OCI-LY1 (cell line): ENCODE measurements around the gene DHRSX.
"Not testable (repeated sequence)": the region's sequence is repeated elsewhere in the genome, so short reads cannot be mapped to it uniquely, and the experiment has no call there.

Experiments used
- H2AFZ ChIP-seq: fragments of 200-600 bp; sonication (generic), shearing (Covaris generic); 2 replicates; pipeline ENCODE4 v1.6.0; 2014; ENCODE audit warnings: antibody characterized with exemption, mild to moderate bottlenecking, low read length
- H3F3A ChIP-seq: fragments of 200-600 bp; sonication (generic), shearing (Covaris generic); 2 replicates; pipeline ENCODE4 v1.6.0; 2014; ENCODE audit warnings: mild to moderate bottlenecking, antibody characterized with exemption, low read length, moderate library complexity; ENCODE audit not compliant: insufficient read depth
- H3K27ac ChIP-seq: fragments of 200-600 bp; sonication (generic); 2 replicates; pipeline ENCODE4 v1.5.1; 2014; ENCODE audit warnings: low read length, mixed run types, mild to moderate bottlenecking, low read depth; ENCODE audit not compliant: poor library complexity, severe bottlenecking
- H3K27me3 ChIP-seq: fragments of 200-600 bp; sonication (generic); 2 replicates; pipeline ENCODE4 v1.6.0; 2014; ENCODE audit warnings: antibody characterized with exemption, mild to moderate bottlenecking, low read length, moderate library complexity; ENCODE audit not compliant: insufficient read depth
- H3K36me3 ChIP-seq: fragments of 200-600 bp; sonication (generic); 2 replicates; pipeline ENCODE4 v1.6.1; 2014; ENCODE audit warnings: mild to moderate bottlenecking, antibody characterized with exemption, low read length, moderate library complexity, mixed read lengths; ENCODE audit not compliant: insufficient read depth
- H3K4me1 ChIP-seq: fragments of 200-600 bp; sonication (generic); 2 replicates; pipeline ENCODE4 v1.5.1; 2014; ENCODE audit warnings: mild to moderate bottlenecking, low read length, moderate library complexity; ENCODE audit not compliant: insufficient read depth, severe bottlenecking
- H3K4me2 ChIP-seq: fragments of 200-600 bp; sonication (generic), shearing (Covaris generic); 2 replicates; pipeline ENCODE4 v1.6.1; 2014; ENCODE audit warnings: low read length
- H3K4me3 ChIP-seq: fragments of 200-600 bp; sonication (generic); 2 replicates; pipeline ENCODE4 v1.5.1; 2014; ENCODE audit warnings: low read length, low read depth, mild to moderate bottlenecking, mixed read lengths; ENCODE audit not compliant: poor library complexity, severe bottlenecking
- H3K79me2 ChIP-seq: fragments of 200-600 bp; shearing (Covaris generic); 2 replicates; pipeline ENCODE4 v1.6.1; 2016; ENCODE audit warnings: mixed run types, low read length, mixed read lengths; ENCODE audit not compliant: insufficient read depth
- H3K9ac ChIP-seq: fragments of 200-600 bp; sonication (generic), shearing (Covaris generic); 2 replicates; pipeline ENCODE4 v1.6.1; 2014; ENCODE audit warnings: mild to moderate bottlenecking, low read length, mixed read lengths
- H3K9me2 ChIP-seq: fragments of 200-600 bp; sonication (generic), shearing (Covaris generic); 2 replicates; pipeline ENCODE4 v1.6.1; 2014; ENCODE audit warnings: low read depth, mild to moderate bottlenecking, low read length, mixed read lengths
- H3K9me3 ChIP-seq: fragments of 200-600 bp; shearing (Covaris generic); 2 replicates; pipeline ENCODE4 v1.6.1; 2014; ENCODE audit warnings: low read length, mixed read lengths
- H4K20me1 ChIP-seq: fragments of 200-600 bp; sonication (generic), shearing (Covaris generic); 2 replicates; pipeline ENCODE4 v1.6.0; 2016; ENCODE audit warnings: mild to moderate bottlenecking, low read length; ENCODE audit not compliant: insufficient read depth
- EZH2 ChIP-seq: fragments of 200-600 bp; sonication (generic), shearing (Covaris generic); IDR thresholded peaks from 2 replicates; pipeline ENCODE4 v1.8.0; 2017; ENCODE audit warnings: borderline replicate concordance, mixed run types, mild to moderate bottlenecking, antibody characterized with exemption, low read length, moderate library complexity, mixed read lengths
- TF ChIP-seq, protein P1 (sequence below): fragments of 200-600 bp; sonication (generic), shearing (Covaris generic); IDR thresholded peaks from 2 replicates; pipeline ENCODE4 v1.5.1; 2017; ENCODE audit warnings: mild to moderate bottlenecking, antibody characterized with exemption, low read length, moderate library complexity, mixed read lengths

The DHRSX gene

GRCh38 chrX:2508648-2509335 is 8.0 kb upstream of the DHRSX start:
- no peak overlapping the region for H3K4me2 ChIP-seq
- H3K27ac ChIP-seq: peak overlapping the region; percentile 39
- H4K20me1 ChIP-seq: no peaks in the 10 kb centered on the region

GRCh38 chrX:2507904-2508627 is 7.3 kb upstream of the DHRSX start:
- H4K20me1 ChIP-seq: no peaks in the 10 kb centered on the region
- no peak overlapping the region for H3K4me2 ChIP-seq
- H3K79me2 ChIP-seq: no peaks in the 10 kb centered on the region
- H3K9me2 ChIP-seq: no peaks in the 10 kb centered on the region
- no peaks in the 10 kb centered on the region for H3K27me3 ChIP-seq
- H3K27ac ChIP-seq: peak overlapping the region; percentile 17
- TF ChIP-seq EZH2: no peak
- TF ChIP-seq, protein P1, sequence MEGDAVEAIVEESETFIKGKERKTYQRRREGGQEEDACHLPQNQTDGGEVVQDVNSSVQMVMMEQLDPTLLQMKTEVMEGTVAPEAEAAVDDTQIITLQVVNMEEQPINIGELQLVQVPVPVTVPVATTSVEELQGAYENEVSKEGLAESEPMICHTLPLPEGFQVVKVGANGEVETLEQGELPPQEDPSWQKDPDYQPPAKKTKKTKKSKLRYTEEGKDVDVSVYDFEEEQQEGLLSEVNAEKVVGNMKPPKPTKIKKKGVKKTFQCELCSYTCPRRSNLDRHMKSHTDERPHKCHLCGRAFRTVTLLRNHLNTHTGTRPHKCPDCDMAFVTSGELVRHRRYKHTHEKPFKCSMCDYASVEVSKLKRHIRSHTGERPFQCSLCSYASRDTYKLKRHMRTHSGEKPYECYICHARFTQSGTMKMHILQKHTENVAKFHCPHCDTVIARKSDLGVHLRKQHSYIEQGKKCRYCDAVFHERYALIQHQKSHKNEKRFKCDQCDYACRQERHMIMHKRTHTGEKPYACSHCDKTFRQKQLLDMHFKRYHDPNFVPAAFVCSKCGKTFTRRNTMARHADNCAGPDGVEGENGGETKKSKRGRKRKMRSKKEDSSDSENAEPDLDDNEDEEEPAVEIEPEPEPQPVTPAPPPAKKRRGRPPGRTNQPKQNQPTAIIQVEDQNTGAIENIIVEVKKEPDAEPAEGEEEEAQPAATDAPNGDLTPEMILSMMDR: no peak
- H3K4me1 ChIP-seq: peaks cover 24% of the 10 kb centered on the region
- H3K4me3 ChIP-seq: no peak overlapping the region
- H3K9ac ChIP-seq: no peak overlapping the region
- H3F3A ChIP-seq: no peaks in the 10 kb centered on the region
- H3K9me3 ChIP-seq: no peaks in the 10 kb centered on the region
- no peak overlapping the region for H2AFZ ChIP-seq
- H3K36me3 ChIP-seq: no peaks in the 10 kb centered on the region

More at GRCh38 chrX:2508648-2509335, 8.0 kb upstream of the DHRSX start:
- Histone ChIP-seq H3K9ac (no peak overlapping the region), H2AFZ (no peak overlapping the region), H3K9me3 (no peaks in the 10 kb centered on the region), H3K9me2 (no peaks in the 10 kb centered on the region), H3K4me1 (peaks cover 31% of the 10 kb centered on the region), H3K36me3 (no peaks in the 10 kb centered on the region), H3K4me3 (no peak overlapping the region), H3K79me2 (no peaks in the 10 kb centered on the region), H3F3A (no peaks in the 10 kb centered on the region), H3K27me3 (no peaks in the 10 kb centered on the region)
- no peak for TF ChIP-seq EZH2
- TF ChIP-seq, protein P1: no peak

DNA sequence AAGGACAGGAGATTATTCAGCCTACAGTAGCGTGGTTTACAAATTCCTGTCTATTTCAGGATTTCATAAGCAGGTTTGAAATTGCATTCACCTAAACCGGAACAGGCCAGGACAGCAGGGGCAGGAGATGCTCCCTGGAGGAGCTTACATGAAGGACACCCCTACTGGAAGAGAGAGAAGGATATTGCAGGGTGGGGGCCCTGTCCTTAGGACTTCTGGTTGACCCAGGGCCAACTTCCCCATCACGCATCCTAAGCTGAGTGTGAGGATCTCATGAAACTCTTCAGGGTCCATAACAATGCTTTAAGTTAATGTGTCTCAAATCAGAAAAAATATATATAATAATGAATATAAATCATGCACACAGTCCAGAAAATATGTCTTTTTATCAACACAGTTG is 6.4 kb upstream of the DHRSX start:
- H3F3A ChIP-seq: no peaks in the 10 kb centered on the region
- H3K9me3 ChIP-seq: no peaks in the 10 kb centered on the region
- H3K4me2 ChIP-seq: no peak overlapping the region
- no peak overlapping the region for H3K4me3 ChIP-seq
- H3K79me2 ChIP-seq: no peaks in the 10 kb centered on the region
- H3K36me3 ChIP-seq: no peaks in the 10 kb centered on the region
- H3K4me1 ChIP-seq: peaks cover 21% of the 10 kb centered on the region
- TF ChIP-seq, protein P1: no peak
- TF ChIP-seq EZH2: no peak
- H3K27ac ChIP-seq: no peak overlapping the region
- no peaks in the 10 kb centered on the region for H4K20me1 ChIP-seq
- no peaks in the 10 kb centered on the region for H3K27me3 ChIP-seq
- no peak overlapping the region for H3K9ac ChIP-seq
- no peak overlapping the region for H2AFZ ChIP-seq
- no peaks in the 10 kb centered on the region for H3K9me2 ChIP-seq

DNA sequence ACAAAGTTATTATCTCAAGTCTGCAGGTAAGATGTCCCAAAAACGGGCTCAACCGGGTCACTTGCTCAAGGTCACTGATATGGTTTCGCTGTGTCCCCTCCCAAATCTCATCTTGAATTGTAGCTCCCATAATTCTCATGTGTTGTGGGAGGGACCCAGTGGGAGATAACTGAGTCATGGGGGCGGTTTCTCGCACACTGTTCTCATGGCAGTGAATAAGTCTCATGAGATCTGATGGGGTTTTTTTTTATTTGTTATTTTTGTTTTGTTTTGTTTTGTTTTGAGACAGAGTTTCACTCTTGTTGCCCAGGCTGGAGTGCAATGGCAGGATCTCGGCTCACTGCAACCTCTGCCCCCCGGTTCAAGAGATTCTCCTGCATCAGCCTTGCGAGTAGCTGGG is 4.6 kb upstream of the DHRSX start:
- H3K9me3 ChIP-seq, H3K79me2 ChIP-seq, H3K9me2 ChIP-seq, H3K9ac ChIP-seq, H3K27ac ChIP-seq, H4K20me1 ChIP-seq, H3K4me3 ChIP-seq, H3K36me3 ChIP-seq, H2AFZ ChIP-seq, H3K27me3 ChIP-seq, H3K4me2 ChIP-seq, H3F3A ChIP-seq: not testable (repeated sequence)
- H3K4me1 ChIP-seq: peaks cover 31% of the 10 kb centered on the region
